WTC11 (cell line): Measurements from ENCODE around the gene TNIP3.

Experiments used
- ESRRA ChIP-seq: sonication (generic); formaldehyde crosslinking; IDR thresholded peaks from 2 replicates; pipeline ENCODE4 v1.8.1; 2022; ENCODE audit warnings: mild to moderate bottlenecking, missing genetic modification reagents, borderline replicate concordance
- NFATC4 ChIP-seq: fragments of 250-450 bp; sonication (Bioruptor Pico); IDR thresholded peaks from 2 replicates; pipeline ENCODE4 v1.9.0; 2021; ENCODE audit warnings: mild to moderate bottlenecking
- NFYB ChIP-seq: sonication (generic); formaldehyde crosslinking; conservative IDR thresholded peaks from 2 replicates; pipeline ENCODE4 v1.8.0; 2022; ENCODE audit warnings: low read depth, missing genetic modification reagents
- NR1H2 ChIP-seq: sonication (generic); formaldehyde crosslinking; IDR thresholded peaks from 2 replicates; pipeline ENCODE4 v1.9.0; 2021; ENCODE audit warnings: mild to moderate bottlenecking, moderate library complexity, missing genetic modification reagents
- NR2C2 ChIP-seq: sonication (generic); formaldehyde crosslinking; IDR thresholded peaks from 2 replicates; pipeline ENCODE4 v1.8.0; 2022; ENCODE audit warnings: mild to moderate bottlenecking, missing genetic modification reagents
- SP1 ChIP-seq: sonication (generic); formaldehyde crosslinking; conservative IDR thresholded peaks from 2 replicates; pipeline ENCODE4 v1.8.1; 2022; ENCODE audit warnings: missing genetic modification reagents
- TEAD4 ChIP-seq: sonication (generic); formaldehyde crosslinking; IDR thresholded peaks from 2 replicates; pipeline ENCODE4 v1.8.0; 2022; ENCODE audit warnings: mild to moderate bottlenecking, missing genetic modification reagents
- ZNF423 ChIP-seq: fragments of 250-450 bp; sonication (Bioruptor Pico); IDR thresholded peaks from 2 replicates; pipeline ENCODE4 v2.1.2; 2022; ENCODE audit warnings: mild to moderate bottlenecking, moderate library complexity
- TF ChIP-seq, protein P1 (sequence below): sonication (generic); formaldehyde crosslinking; IDR thresholded peaks from 2 replicates; pipeline ENCODE4 v1.8.0; 2022; ENCODE audit warnings: mild to moderate bottlenecking, missing genetic modification reagents
- TF ChIP-seq, protein P2 (sequence below): fragments of 200-600 bp; IDR thresholded peaks from 2 replicates; pipeline ENCODE4 v1.8.0; 2022; ENCODE audit warnings: antibody characterized with exemption
- TF ChIP-seq, protein P3 (sequence below): sonication (generic); formaldehyde crosslinking; IDR thresholded peaks from 2 replicates; pipeline ENCODE4 v1.8.0; 2023; ENCODE audit warnings: missing genetic modification reagents
- TF ChIP-seq, protein P4 (sequence below): sonication (generic); formaldehyde crosslinking; conservative IDR thresholded peaks from 2 replicates; pipeline ENCODE4 v1.8.1; 2023; ENCODE audit warnings: mild to moderate bottlenecking, low read depth, missing genetic modification reagents, moderate library complexity
- TF ChIP-seq, protein P5 (sequence below): sonication (generic); formaldehyde crosslinking; IDR thresholded peaks from 2 replicates; pipeline ENCODE4 v1.8.1; 2022; ENCODE audit warnings: low read depth, mild to moderate bottlenecking, moderate library complexity, missing genetic modification reagents, borderline replicate concordance
- TF ChIP-seq, protein P6 (sequence below): sonication (generic); formaldehyde crosslinking; IDR thresholded peaks from 2 replicates; pipeline ENCODE4 v1.8.0; 2022; ENCODE audit warnings: missing genetic modification reagents

DNA sequence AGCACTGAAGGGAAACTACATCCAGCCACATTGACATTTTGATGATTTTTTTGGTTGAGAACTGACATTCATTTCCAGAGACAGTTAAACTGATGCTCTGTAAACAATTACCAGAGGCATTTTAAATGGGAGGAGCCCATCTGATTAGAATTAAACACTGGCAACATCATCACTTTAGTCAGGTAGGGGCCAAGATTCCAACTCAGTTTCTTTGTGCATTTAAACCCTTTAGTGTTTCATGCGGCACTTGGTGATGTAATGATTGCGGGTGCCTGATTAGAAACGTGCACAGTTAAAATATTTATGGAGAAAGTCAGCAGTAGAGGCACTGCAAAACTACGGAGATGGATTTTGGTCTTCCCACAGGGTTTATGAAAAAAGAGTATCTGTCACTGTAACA, 16.1 kb downstream of the TNIP3 start:
- TF ChIP-seq, protein P1, sequence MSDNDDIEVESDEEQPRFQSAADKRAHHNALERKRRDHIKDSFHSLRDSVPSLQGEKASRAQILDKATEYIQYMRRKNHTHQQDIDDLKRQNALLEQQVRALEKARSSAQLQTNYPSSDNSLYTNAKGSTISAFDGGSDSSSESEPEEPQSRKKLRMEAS (CRISPR knock-in tag): no peak
- TF ChIP-seq, protein P2, sequence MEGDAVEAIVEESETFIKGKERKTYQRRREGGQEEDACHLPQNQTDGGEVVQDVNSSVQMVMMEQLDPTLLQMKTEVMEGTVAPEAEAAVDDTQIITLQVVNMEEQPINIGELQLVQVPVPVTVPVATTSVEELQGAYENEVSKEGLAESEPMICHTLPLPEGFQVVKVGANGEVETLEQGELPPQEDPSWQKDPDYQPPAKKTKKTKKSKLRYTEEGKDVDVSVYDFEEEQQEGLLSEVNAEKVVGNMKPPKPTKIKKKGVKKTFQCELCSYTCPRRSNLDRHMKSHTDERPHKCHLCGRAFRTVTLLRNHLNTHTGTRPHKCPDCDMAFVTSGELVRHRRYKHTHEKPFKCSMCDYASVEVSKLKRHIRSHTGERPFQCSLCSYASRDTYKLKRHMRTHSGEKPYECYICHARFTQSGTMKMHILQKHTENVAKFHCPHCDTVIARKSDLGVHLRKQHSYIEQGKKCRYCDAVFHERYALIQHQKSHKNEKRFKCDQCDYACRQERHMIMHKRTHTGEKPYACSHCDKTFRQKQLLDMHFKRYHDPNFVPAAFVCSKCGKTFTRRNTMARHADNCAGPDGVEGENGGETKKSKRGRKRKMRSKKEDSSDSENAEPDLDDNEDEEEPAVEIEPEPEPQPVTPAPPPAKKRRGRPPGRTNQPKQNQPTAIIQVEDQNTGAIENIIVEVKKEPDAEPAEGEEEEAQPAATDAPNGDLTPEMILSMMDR: no peak
- TF ChIP-seq, protein P3, sequence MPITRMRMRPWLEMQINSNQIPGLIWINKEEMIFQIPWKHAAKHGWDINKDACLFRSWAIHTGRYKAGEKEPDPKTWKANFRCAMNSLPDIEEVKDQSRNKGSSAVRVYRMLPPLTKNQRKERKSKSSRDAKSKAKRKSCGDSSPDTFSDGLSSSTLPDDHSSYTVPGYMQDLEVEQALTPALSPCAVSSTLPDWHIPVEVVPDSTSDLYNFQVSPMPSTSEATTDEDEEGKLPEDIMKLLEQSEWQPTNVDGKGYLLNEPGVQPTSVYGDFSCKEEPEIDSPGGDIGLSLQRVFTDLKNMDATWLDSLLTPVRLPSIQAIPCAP (CRISPR knock-in tag): no peak
- TF ChIP-seq SP1 (CRISPR knock-in tag) (no peak), NR2C2 (no peak), ZNF423 (CRISPR knock-in tag) (no peak), NFYB (CRISPR knock-in tag) (no peak), TEAD4 (CRISPR knock-in tag) (no peak), NR1H2 (no peak), ESRRA (no peak), NFATC4 (no peak)
- TF ChIP-seq, protein P4, sequence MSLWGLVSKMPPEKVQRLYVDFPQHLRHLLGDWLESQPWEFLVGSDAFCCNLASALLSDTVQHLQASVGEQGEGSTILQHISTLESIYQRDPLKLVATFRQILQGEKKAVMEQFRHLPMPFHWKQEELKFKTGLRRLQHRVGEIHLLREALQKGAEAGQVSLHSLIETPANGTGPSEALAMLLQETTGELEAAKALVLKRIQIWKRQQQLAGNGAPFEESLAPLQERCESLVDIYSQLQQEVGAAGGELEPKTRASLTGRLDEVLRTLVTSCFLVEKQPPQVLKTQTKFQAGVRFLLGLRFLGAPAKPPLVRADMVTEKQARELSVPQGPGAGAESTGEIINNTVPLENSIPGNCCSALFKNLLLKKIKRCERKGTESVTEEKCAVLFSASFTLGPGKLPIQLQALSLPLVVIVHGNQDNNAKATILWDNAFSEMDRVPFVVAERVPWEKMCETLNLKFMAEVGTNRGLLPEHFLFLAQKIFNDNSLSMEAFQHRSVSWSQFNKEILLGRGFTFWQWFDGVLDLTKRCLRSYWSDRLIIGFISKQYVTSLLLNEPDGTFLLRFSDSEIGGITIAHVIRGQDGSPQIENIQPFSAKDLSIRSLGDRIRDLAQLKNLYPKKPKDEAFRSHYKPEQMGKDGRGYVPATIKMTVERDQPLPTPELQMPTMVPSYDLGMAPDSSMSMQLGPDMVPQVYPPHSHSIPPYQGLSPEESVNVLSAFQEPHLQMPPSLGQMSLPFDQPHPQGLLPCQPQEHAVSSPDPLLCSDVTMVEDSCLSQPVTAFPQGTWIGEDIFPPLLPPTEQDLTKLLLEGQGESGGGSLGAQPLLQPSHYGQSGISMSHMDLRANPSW (CRISPR knock-in tag): no peak
- TF ChIP-seq, protein P5, sequence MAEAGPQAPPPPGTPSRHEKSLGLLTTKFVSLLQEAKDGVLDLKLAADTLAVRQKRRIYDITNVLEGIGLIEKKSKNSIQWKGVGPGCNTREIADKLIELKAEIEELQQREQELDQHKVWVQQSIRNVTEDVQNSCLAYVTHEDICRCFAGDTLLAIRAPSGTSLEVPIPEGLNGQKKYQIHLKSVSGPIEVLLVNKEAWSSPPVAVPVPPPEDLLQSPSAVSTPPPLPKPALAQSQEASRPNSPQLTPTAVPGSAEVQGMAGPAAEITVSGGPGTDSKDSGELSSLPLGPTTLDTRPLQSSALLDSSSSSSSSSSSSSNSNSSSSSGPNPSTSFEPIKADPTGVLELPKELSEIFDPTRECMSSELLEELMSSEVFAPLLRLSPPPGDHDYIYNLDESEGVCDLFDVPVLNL: no peak
- TF ChIP-seq, protein P6, sequence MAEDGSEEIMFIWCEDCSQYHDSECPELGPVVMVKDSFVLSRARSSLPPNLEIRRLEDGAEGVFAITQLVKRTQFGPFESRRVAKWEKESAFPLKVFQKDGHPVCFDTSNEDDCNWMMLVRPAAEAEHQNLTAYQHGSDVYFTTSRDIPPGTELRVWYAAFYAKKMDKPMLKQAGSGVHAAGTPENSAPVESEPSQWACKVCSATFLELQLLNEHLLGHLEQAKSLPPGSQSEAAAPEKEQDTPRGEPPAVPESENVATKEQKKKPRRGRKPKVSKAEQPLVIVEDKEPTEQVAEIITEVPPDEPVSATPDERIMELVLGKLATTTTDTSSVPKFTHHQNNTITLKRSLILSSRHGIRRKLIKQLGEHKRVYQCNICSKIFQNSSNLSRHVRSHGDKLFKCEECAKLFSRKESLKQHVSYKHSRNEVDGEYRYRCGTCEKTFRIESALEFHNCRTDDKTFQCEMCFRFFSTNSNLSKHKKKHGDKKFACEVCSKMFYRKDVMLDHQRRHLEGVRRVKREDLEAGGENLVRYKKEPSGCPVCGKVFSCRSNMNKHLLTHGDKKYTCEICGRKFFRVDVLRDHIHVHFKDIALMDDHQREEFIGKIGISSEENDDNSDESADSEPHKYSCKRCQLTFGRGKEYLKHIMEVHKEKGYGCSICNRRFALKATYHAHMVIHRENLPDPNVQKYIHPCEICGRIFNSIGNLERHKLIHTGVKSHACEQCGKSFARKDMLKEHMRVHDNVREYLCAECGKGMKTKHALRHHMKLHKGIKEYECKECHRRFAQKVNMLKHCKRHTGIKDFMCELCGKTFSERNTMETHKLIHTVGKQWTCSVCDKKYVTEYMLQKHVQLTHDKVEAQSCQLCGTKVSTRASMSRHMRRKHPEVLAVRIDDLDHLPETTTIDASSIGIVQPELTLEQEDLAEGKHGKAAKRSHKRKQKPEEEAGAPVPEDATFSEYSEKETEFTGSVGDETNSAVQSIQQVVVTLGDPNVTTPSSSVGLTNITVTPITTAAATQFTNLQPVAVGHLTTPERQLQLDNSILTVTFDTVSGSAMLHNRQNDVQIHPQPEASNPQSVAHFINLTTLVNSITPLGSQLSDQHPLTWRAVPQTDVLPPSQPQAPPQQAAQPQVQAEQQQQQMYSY (CRISPR knock-in tag): no peak
